Calu3 (cell line): ENCODE data around the gene SGO2. TPM values are rescaled to one million over a fixed set of nuclear protein-coding genes. Genes with fewer than 3 reads are reported as not detected.

Experiments used
- BruUV-seq: library from RNA; stranded (reverse); fragments of 400-500 nt; replicated peaks from 2 replicates; lab custom pipeline; 2021; lab: Mats Ljungman, UMichigan
- CTCF ChIA-PET: fragments of 300-600 bp; sonication (Branson Sonifier 250); formaldehyde crosslinking; loops from one replicate; lab custom pipeline; 2022; ENCODE audit warnings: antibody characterized with exemption; lab: Charles Lee
- DNase-seq: peaks from one replicate; pipeline ENCODE4 v3.0.0; 2022
- H3K27ac Mint-ChIP-seq: one replicate; pipeline ENCODE4 v1.8.0; 2022; ENCODE audit warnings: mixed read lengths; ENCODE audit not compliant: unreplicated experiment
- H3K27me3 Mint-ChIP-seq: one replicate; pipeline ENCODE4 v1.8.0; 2022; ENCODE audit warnings: mixed read lengths; ENCODE audit not compliant: unreplicated experiment
- H3K36me3 Mint-ChIP-seq: one replicate; pipeline ENCODE4 v1.8.0; 2022; ENCODE audit warnings: mild to moderate bottlenecking, moderate library complexity, mixed read lengths; ENCODE audit not compliant: insufficient read depth, unreplicated experiment
- H3K4me1 Mint-ChIP-seq: one replicate; pipeline ENCODE4 v1.8.0; 2022; ENCODE audit warnings: mild to moderate bottlenecking, low read depth, mixed read lengths; ENCODE audit not compliant: unreplicated experiment
- H3K4me3 Mint-ChIP-seq: one replicate; pipeline ENCODE4 v1.8.0; 2022; ENCODE audit warnings: mild to moderate bottlenecking, low read depth, moderate library complexity, mixed read lengths; ENCODE audit not compliant: unreplicated experiment
- H3K9me3 Mint-ChIP-seq: one replicate; pipeline ENCODE4 v1.8.0; 2022; ENCODE audit warnings: low read depth, mixed read lengths; ENCODE audit not compliant: unreplicated experiment
- CTCF ChIP-seq: fragments of 200-600 bp; IDR thresholded peaks from one replicate; pipeline ENCODE4 v1.8.0; 2022; ENCODE audit warnings: antibody characterized with exemption; ENCODE audit not compliant: unreplicated experiment
- intact Hi-C: fragments of 100-400 bp; cut with micrococcal nuclease; formaldehyde crosslinking; loops from one replicate; pipeline ENCODE4 v1.10.0; 2022; ENCODE audit not compliant: unreplicated experiment
- total RNA-seq: library from RNA; stranded (reverse); gene quantifications from 2 replicates; pipeline ENCODE4 v1.2.3, GENCODE V29; 2022

The SGO2 gene
- total RNA-seq, 1 experiment from 2014 or later = 22.9 TPM

GRCh38 chr2:200506679-200507078, 19.3 kb upstream of the SGO2 start:
- intact Hi-C loops = no loop called here
- peaks cover 10% of the 10 kb centered on the region for H3K4me1 Mint-ChIP-seq
- CTCF ChIA-PET = no interaction called here
- peaks cover 8% of the 10 kb centered on the region for H3K36me3 Mint-ChIP-seq
- no peak overlapping the region for H3K4me3 Mint-ChIP-seq
- peaks cover 2% of the 10 kb centered on the region for H3K9me3 Mint-ChIP-seq
- H3K27me3 Mint-ChIP-seq = no peaks in the 10 kb centered on the region
- H3K27ac Mint-ChIP-seq = no peak overlapping the region
- TF ChIP-seq CTCF = no peak
- DNase-seq = no peak
- BruUV-seq = no TSS peak

GRCh38 chr2:200507179-200507578, 18.8 kb upstream of the SGO2 start:
- H3K4me3 Mint-ChIP-seq = no peak overlapping the region
- no TSS peak for BruUV-seq
- intact Hi-C loops = no loop called here
- DNase-seq = no peak
- H3K9me3 Mint-ChIP-seq = peaks cover 2% of the 10 kb centered on the region
- no peak for TF ChIP-seq CTCF
- CTCF ChIA-PET = no interaction called here
- no peak overlapping the region for H3K27ac Mint-ChIP-seq
- peaks cover 10% of the 10 kb centered on the region for H3K4me1 Mint-ChIP-seq
- H3K27me3 Mint-ChIP-seq = no peaks in the 10 kb centered on the region
- peaks cover 8% of the 10 kb centered on the region for H3K36me3 Mint-ChIP-seq

GRCh38 chr2:200509235-200509611, 16.8 kb upstream of the SGO2 start:
- peak overlapping the region; percentile 83 for H3K4me3 Mint-ChIP-seq
- TF ChIP-seq CTCF = no peak
- H3K36me3 Mint-ChIP-seq = peaks cover 8% of the 10 kb centered on the region
- DNase-seq = peak; percentile 5
- peak overlapping the region; percentile 60 for H3K27ac Mint-ChIP-seq
- intact Hi-C loops = loop anchor here (2.0 kb wide), 1 partner anchor 530 kb away; no protein-coding TSS in a partner anchor
- H3K4me1 Mint-ChIP-seq = peaks cover 10% of the 10 kb centered on the region
- H3K9me3 Mint-ChIP-seq = no peaks in the 10 kb centered on the region
- CTCF ChIA-PET = interaction anchor here (0.9 to 1.0 kb wide), 2 partner anchors 14 to 194 kb away, joined by 3 read pairs; no protein-coding TSS in a partner anchor
- no peaks in the 10 kb centered on the region for H3K27me3 Mint-ChIP-seq
- no TSS peak for BruUV-seq

GRCh38 chr2:200509612-200510433, 16.2 kb upstream of the SGO2 start, which contains the start of gene KCTD18:
KCTD18 (minus strand) TSS chr2:200510068; CDS start chr2:200507016, 3,052 bp downstream.
- peak; percentile 69 for TF ChIP-seq CTCF

More at GRCh38 chr2:200509612-200510433, 16.2 kb upstream of the SGO2 start, which contains the start of gene KCTD18:
- peak; percentile 94 for DNase-seq
- Mint-ChIP-seq H3K27ac (peak within 1 kb of the TSS; percentile 60), H3K9me3 (no peaks in the 10 kb centered on the region), H3K4me3 (peak within 1 kb of the TSS; percentile 83), H3K27me3 (no peaks in the 10 kb centered on the region), H3K36me3 (peaks cover 8% of the 10 kb centered on the region), H3K4me1 (peaks cover 10% of the 10 kb centered on the region)
- intact Hi-C loops = loop anchor here (2.0 kb wide), 1 partner anchor 531 kb away; no protein-coding TSS in a partner anchor
- CTCF ChIA-PET = interaction anchor here (0.5 to 1.0 kb wide), 5 partner anchors 13 to 958 kb away, joined by 3 to 4 read pairs (median 3); no protein-coding TSS in a partner anchor
- no TSS peak for BruUV-seq
